ENCODE data around the gene JPT2.

Gene JPT2

DNA sequence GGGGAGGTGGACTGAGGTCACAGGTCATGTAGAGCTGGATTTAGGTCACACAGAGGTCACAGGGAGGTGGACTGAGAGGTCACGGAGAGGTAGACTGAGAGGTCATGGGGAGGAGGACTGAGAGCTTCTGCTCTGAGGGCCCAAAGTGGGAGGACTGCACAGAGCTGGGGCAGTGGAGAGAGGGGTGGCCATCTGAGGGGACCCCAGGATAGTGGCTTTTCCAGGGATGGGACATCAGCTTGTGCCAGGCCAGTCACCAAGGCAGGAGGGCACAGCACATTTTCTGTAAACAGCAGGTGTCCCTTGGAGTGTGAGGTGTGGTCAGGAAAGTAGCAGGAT lies 26.1 kb upstream of the JPT2 start:
- DNase-seq (ENCODE audit: low read depth), result no peak

DNA sequence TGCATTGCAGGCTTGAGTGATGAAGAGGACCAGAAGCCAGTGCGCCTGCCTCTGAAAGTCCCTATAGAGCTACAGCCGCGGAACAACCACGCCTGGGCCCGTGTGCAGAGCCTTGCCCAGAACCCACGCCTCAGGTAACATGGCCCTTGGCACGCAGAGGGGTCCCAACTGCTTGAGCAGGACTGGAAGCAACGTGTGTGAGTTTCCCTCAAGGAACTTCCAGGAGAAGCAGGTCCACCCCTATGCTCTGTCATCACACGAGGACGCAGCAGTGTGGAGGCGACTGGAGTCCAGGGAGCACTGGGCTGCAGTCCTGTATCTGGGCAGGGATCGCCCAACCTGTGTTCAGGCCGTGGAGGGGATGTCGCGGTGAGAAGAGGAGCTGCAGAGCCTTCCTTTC lies 25.1 kb upstream of the JPT2 start:
- DNase-seq (ENCODE audit: low read depth), result no peak

DNA sequence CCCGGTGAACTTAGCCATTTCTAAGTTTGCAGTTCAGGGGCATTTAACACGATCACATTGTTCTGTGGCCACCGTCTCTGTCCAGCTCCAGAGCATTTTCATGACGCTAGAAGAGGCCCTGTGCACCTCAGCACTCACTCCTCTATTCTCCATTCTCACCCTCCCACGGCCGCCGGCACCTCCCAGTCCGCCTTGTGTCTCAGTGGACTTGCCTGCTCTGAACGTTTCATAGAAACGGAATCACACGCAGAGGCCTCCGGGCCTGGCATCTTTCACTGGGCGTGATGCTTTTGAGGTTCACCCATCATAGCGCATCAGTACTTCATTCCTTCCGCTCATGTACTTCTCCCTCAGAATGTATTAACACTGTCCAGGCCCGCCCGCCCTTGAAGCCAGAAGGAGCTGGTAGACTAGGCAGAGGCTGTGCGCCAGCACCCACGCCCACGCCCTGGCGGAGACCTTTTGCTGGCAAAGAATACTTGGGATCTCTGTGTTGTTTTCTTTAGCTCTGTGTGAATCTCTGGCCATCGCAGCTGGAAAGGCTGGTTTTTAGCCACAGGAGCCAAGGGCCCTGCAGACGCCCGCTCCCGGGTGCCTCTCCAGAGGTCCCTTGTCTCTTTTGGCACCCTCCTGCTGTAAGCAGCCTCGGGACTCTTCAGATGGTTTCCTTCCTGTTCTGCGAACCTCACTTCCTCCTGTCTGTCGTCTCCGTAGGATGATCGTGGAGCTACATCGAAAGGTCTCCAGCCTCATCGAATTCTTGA lies 23.4 kb upstream of the JPT2 start:
- no peak for DNase-seq (ENCODE audit: low read depth)

DNA sequence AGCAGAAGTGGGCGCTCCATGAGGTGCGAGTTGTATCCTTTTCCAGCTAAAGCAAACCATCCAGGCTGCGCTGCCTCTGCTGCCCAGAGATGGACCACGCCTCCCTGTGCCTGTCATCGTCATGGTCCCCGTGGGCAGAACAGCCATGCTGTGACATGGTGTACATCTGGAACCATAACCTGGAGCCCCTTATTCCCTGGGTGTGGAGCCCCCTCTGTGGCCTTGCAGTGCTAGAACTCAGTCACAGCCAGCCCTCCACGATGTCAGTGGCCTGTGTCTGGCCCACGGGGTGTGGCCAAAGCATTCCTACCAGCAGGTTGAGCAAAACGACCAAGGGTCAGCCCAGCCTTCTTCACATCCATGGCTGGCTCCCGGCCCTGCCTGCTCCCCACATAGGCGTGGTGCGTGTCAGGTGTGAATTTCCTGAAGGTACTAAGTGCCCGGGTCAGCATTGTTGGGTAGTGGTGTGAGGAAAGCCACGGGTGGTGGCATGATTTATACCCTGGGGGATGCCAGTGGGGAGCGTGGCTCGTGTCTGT lies 22.7 kb upstream of the JPT2 start:
- DNase-seq (ENCODE audit: low read depth), result no peak

DNA sequence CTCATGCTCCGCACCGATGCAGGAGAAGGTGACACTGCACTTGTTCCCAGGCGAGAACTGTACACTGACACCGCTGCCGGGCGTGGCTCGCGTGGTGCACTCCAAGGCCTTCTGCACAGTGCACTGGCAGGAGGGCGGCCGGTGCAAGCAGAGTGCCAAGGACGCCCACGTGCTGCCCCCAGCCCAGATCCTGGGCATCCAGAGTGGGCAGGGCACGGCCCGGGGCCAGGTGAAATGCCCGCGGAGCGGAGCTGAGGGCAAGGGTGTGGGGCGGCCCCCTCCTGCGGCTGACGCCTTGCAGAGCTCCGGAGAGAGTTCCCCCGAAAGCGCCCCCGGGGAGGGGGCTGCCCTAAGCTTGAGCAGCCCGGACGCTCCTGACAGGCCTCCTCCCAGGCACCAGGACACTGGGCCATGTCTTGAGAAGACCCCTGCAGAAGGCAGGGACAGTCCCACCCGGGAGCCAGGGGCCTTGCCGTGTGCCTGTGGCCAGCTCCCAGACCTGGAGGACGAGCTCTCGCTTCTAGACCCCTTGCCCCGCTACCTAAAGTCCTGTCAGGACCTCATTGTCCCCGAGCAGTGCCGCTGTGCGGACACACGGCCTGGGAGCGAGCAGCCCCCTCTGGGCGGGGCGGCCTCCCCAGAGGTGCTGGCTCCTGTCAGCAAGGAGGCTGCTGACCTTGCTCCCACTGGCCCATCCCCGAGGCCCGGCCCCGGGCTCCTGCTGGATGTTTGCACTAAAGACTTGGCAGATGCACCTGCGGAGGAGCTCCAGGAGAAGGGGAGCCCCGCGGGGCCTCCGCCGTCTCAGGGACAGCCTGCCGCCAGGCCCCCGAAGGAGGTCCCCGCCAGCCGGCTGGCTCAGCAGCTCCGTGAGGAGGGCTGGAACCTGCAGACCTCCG lies 21.9 kb upstream of the JPT2 start:
- DNase-seq (ENCODE audit: low read depth), result no peak

DNA sequence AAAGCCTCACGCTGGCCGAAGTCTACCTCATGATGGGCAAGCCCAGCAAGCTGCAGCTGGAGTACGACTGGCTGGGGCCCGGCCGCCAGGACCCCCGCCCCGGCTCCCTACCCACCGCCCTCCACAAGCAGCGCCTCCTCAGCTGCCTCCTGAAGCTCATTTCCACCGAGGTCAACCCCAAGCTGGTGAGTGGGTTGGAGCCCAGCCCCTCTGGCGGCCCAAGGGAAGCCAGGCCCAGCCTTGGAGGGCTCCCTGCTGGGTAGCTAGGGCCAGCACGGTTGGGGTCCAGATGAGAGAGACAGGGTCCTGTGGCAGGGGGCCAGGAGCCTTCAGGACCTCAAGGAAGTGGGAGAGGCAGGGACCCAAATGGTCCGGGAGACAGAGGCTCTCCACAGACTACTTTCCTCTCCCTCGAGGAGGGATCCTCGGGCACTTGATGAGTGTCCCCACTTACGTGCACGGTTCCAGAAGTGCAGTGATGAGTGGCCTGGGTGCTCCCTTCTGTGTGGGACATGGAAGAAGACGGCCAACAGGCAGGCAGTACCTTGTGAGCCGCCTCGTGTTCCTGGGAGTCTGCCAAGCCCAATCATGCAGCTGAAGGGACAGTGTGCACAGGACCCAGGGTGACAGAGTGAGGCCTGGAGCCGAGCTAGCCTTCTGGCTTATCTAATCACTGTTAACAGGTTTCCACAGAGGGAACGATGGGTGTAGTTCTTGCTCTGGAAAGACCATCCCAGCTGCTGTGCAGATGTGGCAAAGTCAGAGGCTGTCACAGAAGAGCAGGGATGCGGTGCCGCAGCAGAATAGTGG lies 21.1 kb upstream of the JPT2 start:
- no peak for DNase-seq (ENCODE audit: low read depth)

DNA sequence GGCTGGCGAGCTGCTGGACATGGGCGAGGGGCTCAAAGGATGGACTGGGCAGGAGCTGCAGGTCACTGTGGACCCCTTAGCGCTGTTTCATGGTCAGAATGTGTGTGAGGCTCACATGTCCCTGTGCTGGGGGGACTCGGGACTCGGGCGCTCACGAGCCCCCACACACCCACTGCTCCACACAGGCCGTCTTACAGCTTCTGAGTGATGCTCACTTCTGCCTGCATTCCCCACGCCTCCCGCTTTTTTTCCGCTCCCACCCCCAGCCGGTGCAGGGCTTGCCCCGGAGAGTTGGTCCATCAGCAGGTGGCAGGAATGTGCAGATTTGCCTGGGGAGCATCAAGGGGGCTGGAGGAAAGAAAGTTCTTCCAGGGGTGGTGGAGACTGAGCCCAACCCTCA lies 20.2 kb upstream of the JPT2 start:
- DNase-seq (ENCODE audit: low read depth), result no peak

DNA sequence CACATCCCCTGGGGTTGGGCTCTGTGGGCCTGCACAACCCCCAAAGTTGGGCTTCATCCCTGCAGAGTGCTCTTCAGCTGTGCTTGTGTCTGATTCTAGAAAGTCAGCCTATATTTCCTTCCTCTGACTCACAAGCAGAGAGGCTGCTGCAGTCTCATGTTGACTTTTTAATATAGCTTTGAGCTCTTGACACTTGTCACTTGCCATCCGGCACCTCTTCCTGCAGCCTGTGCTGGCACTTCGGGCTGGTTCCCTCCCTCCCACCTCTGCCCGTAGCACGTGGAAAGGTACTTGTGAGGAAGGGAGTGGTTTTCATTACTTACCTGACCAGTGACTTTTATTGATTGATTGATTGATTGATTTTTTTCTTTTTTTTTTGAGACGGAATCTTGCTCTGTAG lies 19.0 kb upstream of the JPT2 start:
- no peak for DNase-seq (ENCODE audit: low read depth)

DNA sequence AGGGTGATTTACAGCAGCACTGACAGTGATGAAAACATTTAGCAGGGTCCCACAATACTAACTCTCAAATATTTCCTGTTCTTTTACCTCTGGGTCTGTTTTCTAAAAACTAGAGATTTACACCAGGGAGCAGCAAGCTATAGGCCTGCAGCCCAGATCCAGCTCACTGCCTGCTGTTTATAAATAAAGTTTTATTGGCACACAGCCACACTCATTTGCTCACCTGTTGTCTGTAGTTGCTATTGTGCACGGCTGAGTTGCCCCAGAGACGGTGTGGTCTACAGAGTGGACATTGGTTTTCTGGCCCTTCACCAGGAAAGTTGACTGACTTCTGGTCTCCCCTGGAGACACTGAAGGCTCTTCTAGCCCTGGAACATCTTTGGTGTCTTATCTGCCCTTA lies 16.3 kb upstream of the JPT2 start:
- no peak for DNase-seq (ENCODE audit: low read depth)

DNA sequence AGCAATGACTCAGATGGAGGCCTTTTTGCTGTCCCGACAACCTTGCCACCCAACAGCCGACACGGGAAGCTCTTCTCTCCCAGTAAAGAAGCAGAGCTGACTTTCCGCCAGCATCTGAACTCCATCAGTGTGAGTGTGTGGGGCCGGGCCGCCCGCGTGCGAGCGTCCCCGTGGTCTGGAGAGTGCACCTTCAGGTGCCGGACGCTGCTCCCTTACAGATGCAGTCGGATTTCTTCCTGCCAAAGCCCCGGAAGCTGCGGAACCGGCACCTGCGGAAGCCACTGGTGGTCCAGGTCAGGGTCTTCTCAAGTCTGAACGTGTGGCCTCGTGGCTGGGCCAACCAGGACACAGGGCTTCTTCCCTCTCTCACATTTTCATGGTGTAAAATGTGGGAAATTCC lies 15.5 kb upstream of the JPT2 start:
- no peak for DNase-seq (ENCODE audit: low read depth)

DNA sequence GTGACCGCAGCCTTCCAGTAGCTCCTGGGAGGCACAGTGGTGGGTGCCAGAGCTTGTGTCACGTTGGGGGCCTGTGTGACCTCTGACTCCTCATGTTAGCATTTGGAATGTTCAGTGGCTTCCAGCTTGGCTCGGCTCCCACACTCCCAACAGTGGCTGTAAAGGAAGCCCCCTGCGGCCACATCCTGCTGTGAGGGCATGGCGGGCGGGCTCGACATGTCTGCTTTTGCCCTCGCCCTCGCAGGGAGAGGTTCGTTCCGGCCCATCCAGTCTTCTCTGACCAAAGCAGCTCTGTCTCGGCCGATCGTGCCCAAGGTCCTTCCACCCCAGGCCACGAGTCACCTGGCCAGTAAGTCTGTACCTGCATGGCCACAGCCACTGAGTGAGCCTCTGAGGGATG lies 12.2 kb upstream of the JPT2 start:
- no peak for DNase-seq (ENCODE audit: low read depth)

DNA sequence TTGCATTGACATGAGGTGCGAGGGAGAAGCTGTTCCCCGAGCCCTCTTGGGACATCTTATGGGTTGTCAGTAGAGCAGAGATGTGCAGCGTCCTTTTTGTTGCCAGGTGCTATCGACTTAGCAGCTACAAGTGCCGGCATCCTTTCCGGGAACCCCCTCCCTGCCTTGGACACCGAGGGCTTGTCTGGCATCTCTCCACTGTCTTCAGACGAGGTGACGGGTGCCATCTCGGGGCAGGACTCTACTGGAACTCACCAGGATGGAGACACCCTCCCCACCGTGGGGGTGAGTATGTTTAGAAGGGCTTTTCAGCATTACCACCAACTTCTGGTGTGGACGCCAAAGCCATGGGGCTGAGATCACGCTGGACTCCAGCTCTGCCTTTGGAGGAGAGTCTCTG lies 11.8 kb upstream of the JPT2 start:
- no peak for DNase-seq (ENCODE audit: low read depth)

DNA sequence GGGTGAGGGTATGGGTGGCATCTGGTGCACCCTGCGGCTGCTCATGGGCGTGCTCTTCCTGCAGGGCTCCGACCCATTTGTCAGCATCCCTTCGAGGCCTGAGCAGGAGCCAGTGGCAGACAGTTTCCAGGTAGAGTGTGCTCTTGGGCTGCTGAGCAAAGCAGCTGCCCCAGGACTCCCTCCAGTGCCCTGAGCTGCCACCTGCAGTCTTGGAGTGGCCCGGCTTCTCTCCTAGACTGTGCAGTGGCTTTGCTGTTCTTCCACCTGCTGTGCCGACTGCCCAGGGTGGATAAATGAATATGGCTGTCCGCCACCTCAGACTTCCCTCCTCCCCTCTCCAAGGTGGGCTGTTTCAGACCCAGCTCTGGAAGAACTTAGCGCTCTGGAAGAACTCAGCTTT lies 10.8 kb upstream of the JPT2 start:
- no peak for DNase-seq (ENCODE audit: low read depth)

DNA sequence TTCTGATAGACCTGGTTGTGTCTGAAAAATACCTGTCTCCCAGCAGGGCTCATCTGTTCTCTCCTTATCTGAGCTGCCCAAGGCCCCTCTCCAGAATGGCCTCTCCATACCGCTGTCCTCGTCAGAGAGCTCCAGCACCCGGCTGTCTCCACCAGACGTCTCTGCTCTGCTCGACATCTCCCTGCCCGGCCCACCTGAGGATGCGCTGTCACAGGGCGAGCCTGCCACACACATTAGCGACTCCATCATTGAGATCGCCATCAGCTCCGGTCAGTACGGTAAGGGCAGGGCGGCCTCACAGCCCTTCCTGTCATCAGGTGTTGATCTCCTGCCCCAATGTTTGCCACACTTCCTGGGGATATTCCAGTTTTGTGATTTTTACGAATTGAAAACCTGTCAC lies 10.2 kb upstream of the JPT2 start:
- no peak for DNase-seq (ENCODE audit: low read depth)

DNA sequence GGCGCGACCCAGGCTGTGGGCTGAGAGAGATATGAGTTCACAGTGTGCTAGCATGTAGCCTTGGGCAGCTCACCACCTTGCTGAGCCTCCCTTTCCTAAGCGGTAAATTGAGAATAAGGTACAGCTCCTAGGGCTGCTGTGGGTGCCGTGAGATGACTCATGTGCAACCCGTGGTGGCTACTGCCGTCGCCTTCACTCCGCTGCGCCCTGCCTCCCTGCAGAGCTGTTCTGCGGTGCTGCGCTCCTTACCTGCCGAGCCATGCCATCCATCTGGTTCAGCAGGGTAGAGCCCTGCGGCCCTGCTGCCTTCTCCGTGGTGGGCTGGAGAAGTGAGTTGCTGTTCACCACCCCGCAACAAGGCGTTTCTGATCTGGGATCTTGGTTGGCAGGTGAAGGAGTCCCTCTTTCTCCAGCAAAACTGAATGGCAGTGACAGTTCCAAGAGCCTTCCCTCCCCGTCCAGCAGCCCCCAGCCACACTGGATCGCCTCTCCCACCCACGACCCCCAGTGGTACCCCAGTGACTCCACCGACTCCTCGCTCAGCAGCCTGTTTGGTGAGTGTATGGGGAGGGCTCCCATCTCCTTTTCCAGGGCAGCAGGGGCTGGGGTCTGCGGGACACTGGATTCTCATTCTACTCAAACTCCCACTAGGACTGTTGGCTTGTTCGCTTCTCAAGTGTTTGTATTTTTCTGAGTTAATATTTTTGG lies 9.3 kb upstream of the JPT2 start:
- no peak for DNase-seq (ENCODE audit: low read depth)

DNA sequence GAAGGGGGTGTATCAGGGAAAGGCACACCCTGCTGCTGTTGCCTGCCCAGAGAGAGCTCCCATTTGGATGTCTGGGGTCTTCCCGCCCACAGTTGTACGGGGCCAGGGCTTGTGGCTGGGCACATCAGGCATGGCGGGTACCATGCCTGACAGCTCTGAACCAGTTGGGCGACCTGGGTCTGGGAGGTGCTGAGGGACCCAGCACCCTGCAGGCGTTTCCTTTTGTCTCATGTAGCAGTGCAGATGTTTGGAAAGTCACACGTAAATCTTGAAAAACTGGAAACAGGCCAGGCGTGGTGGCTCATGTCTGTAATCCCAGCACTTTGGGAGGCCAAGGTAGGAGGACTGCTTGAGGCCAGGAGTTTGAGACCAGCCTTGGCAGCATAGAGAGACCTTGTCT lies 8.4 kb upstream of the JPT2 start:
- DNase-seq (ENCODE audit: low read depth), result no peak

DNA sequence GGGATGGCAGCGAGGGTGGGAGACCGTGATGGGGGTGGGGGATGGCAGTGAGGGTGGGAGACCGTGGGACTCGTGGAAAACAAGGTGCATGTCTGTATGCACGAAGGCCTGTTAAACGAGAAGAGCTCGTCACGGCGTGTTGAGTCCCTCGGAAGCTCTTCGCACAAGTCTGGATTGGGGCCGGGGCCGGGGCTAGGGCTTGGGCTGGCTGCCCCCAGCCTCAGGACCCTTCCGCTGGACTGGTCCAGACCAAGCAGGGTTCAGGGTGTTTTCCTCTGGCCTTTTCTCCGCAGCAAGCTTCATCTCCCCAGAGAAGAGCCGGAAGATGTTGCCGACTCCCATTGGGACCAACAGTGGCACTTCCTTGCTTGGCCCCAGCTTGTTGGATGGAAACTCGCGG lies 7.7 kb upstream of the JPT2 start:
- no peak for DNase-seq (ENCODE audit: low read depth)

DNA sequence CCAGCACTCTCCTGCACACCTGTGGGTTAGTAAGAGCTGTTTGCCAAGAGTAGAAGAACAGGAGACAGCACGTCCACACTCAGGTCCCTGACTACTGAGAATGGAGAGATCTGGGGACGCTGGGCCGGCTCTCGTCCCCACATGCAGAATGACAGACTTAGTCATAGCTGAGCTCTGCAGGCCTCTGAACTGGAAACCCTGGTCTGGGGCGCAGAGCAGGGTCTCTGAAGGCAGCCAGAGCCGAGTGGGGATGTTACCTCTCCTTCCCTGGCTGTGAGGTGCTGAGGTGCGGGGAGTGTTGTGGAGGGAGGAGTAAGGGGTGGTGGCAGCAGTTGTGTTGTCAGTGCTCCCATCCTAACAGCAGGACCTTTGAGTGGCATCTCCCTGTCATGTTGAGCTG lies 7.2 kb upstream of the JPT2 start:
- DNase-seq (ENCODE audit: low read depth), result no peak

DNA sequence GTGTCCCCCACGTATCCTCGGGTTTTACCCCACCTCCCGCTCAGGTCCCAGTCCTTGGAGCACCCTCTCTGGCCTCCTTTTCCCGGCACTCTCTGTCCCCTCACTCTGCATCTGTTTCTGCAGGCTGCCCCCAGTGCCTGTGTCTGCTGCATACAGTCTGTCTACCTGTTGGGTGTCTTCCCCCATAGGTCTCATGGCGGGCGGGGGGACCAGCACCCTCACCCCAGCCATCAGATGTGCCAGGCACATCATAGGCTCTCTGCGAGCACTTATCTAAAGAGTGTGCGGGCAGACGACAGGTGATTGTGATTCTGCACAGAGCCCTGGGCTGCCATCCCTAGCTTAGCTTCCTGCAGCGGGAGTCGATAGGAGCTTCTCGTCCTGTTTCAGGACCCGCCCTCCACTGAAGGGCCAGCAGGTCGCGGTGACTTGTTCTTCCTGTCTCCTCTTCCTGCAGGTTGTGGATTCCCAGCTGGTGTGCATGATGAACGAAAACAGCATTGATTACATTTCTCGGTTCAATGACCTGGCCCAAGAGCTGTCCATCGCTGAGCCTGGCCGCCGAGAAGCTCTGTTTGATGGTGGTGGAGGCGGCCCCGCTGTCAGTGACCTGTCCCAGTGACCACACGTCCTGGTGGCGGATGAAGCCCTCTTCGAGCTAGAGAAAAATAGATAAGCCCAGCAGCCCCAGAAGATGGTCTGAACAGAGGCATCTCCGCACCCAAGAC lies 4.5 kb upstream of the JPT2 start:
- no peak for DNase-seq (ENCODE audit: low read depth)

DNA sequence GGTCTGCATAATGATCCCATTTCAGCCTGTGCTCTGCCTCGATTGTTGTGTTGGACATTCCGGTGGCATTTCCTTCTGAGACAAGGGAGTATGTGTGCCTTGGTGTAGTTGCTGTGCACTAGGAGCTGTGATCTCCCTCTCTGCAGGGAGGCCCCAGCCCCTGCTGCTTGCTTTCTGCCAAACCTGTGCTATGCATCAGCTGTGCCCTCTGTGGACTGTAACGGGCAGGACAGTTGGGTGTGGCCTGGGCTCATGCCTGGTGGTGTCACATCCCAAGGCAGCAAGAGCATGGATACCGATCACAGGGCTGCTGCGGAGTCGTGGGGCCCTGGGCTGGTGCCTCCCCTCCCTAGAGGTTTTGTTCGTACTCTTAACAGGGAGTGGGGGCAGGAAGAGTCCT lies 3.8 kb upstream of the JPT2 start:
- no peak for DNase-seq (ENCODE audit: low read depth)
